ENCODE results near the gene PLXNA2. TPM values are rescaled to one million over a fixed set of nuclear protein-coding genes. Genes with fewer than 3 reads are reported as not detected.

Gene PLXNA2
- total RNA-seq, 1 experiment from 2014 or later: 69.7 TPM

GRCh38 chr1:208118841-208119606, 125.2 kb downstream of the PLXNA2 start:
- Mint-ChIP-seq H3K27ac (ENCODE audit: low read depth, unreplicated experiment) (no peak overlapping the region), H3K36me3 (ENCODE audit: insufficient read depth, unreplicated experiment) (peaks cover 7% of the 10 kb centered on the region), H3K4me3 (ENCODE audit: unreplicated experiment) (no peak overlapping the region), H3K4me1 (ENCODE audit: insufficient read depth, unreplicated experiment) (no peaks in the 10 kb centered on the region), H3K27me3 (ENCODE audit: insufficient read depth, unreplicated experiment) (no peaks in the 10 kb centered on the region), H3K9me3 (ENCODE audit: unreplicated experiment) (no peaks in the 10 kb centered on the region)
- ChIA-PET CTCF (interaction anchor here (1.0 to 20.1 kb wide), 9 partner anchors 13 to 234 kb away, joined by 3 to 586 read pairs (median 3); partner anchors contain the start of gene PLXNA2), POLR2A (interaction anchor here (0.6 to 0.9 kb wide), 3 partner anchors 13 to 799 kb away, joined by 3 to 4 read pairs (median 3); no protein-coding TSS in a partner anchor)
- intact Hi-C loops (cut with micrococcal nuclease): no loop called here
- BruUV-seq (replicated peaks): no TSS peak
- TF ChIP-seq, protein P1, sequence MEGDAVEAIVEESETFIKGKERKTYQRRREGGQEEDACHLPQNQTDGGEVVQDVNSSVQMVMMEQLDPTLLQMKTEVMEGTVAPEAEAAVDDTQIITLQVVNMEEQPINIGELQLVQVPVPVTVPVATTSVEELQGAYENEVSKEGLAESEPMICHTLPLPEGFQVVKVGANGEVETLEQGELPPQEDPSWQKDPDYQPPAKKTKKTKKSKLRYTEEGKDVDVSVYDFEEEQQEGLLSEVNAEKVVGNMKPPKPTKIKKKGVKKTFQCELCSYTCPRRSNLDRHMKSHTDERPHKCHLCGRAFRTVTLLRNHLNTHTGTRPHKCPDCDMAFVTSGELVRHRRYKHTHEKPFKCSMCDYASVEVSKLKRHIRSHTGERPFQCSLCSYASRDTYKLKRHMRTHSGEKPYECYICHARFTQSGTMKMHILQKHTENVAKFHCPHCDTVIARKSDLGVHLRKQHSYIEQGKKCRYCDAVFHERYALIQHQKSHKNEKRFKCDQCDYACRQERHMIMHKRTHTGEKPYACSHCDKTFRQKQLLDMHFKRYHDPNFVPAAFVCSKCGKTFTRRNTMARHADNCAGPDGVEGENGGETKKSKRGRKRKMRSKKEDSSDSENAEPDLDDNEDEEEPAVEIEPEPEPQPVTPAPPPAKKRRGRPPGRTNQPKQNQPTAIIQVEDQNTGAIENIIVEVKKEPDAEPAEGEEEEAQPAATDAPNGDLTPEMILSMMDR (IDR thresholded peaks at IDR 0.05; ENCODE audit: unreplicated experiment): no peak
- DNase-seq (ENCODE audit: unreplicated experiment): no peak

- no peaks in the 10 kb centered on the region for H3K27me3 Mint-ChIP-seq (ENCODE audit: insufficient read depth, unreplicated experiment)
- H3K9me3 Mint-ChIP-seq (ENCODE audit: unreplicated experiment): no peaks in the 10 kb centered on the region
- no peak overlapping the region for H3K27ac Mint-ChIP-seq (ENCODE audit: low read depth, unreplicated experiment)
- ChIA-PET CTCF (interaction anchor here (0.6 to 20.1 kb wide), 7 partner anchors 14 to 1712 kb away, joined by 3 to 336 read pairs (median 3); partner anchors contain the start of gene PLXNA2), POLR2A (interaction anchor here (0.9 kb wide), 1 partner anchor 127 kb away, joined by 4 read pairs; no protein-coding TSS in a partner anchor)
- H3K36me3 Mint-ChIP-seq (ENCODE audit: insufficient read depth, unreplicated experiment): peaks cover 7% of the 10 kb centered on the region
- no peaks in the 10 kb centered on the region for H3K4me1 Mint-ChIP-seq (ENCODE audit: insufficient read depth, unreplicated experiment)
- intact Hi-C loops (cut with micrococcal nuclease): no loop called here
- DNase-seq (ENCODE audit: unreplicated experiment): no peak
- no peak overlapping the region for H3K4me3 Mint-ChIP-seq (ENCODE audit: unreplicated experiment)
- TF ChIP-seq, protein P1 (IDR thresholded peaks at IDR 0.05; ENCODE audit: unreplicated experiment): no peak
- no TSS peak for BruUV-seq (replicated peaks)
These were observed 125.9 kb downstream of the PLXNA2 start for GRCh38 chr1:208118306-208118705.

DNA sequence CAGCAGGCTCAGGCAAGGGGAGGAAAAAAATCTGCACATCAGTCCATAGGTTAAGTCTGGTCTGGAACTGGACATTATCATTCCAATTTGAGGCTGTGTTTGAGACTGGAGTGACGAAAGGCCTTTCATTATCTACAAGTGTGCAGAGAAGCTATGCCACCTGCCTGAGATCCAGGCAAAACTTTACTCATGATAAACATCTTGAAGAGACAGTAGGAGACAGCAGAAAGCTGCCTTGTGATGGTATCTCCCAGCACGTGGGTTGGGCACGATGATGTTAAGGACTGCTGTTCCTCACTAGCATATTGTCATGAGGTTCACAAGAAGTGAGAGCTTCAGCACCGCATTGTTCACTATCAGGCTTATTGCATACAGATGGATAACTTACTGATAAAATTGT, 126.4 kb downstream of the PLXNA2 start:
- no peak for DNase-seq (ENCODE audit: unreplicated experiment)
- intact Hi-C loops (cut with micrococcal nuclease): no loop called here
- Mint-ChIP-seq H3K4me1 (ENCODE audit: insufficient read depth, unreplicated experiment) (no peaks in the 10 kb centered on the region), H3K4me3 (ENCODE audit: unreplicated experiment) (no peak overlapping the region), H3K27ac (ENCODE audit: low read depth, unreplicated experiment) (no peak overlapping the region), H3K36me3 (ENCODE audit: insufficient read depth, unreplicated experiment) (peaks cover 7% of the 10 kb centered on the region), H3K27me3 (ENCODE audit: insufficient read depth, unreplicated experiment) (no peaks in the 10 kb centered on the region), H3K9me3 (ENCODE audit: unreplicated experiment) (no peaks in the 10 kb centered on the region)
- POLR2A ChIA-PET: interaction anchor here (0.9 kb wide), 1 partner anchor 127 kb away, joined by 4 read pairs; no protein-coding TSS in a partner anchor
- CTCF ChIA-PET: interaction anchor here (0.6 to 20.1 kb wide), 7 partner anchors 14 to 1713 kb away, joined by 3 to 336 read pairs (median 4); partner anchors contain the start of gene PLXNA2
- TF ChIP-seq, protein P1 (IDR thresholded peaks at IDR 0.05; ENCODE audit: unreplicated experiment): no peak
- BruUV-seq (replicated peaks): no TSS peak

DNA sequence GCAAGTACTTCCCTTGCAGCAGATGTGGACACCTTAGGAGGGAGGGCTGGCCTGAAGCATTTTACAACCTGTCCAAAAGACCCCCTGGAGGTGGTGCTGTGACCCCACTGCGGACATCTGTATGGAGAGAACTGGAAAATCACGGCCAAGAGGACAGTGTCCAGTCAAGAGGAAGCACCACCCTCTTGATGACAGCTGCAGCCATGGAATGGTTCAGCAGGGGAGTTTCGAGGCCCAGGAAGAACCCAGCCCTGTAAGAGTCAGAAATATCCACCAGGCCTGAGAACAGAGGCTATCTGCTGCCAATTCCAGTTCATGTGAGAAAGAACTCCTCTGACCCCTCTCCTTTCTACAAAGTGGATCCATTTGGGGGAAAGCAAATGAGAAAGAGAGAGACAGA, 126.8 kb downstream of the PLXNA2 start:
- Mint-ChIP-seq H3K27ac (ENCODE audit: low read depth, unreplicated experiment) (no peak overlapping the region), H3K4me1 (ENCODE audit: insufficient read depth, unreplicated experiment) (no peaks in the 10 kb centered on the region), H3K36me3 (ENCODE audit: insufficient read depth, unreplicated experiment) (peaks cover 7% of the 10 kb centered on the region), H3K27me3 (ENCODE audit: insufficient read depth, unreplicated experiment) (no peaks in the 10 kb centered on the region), H3K4me3 (ENCODE audit: unreplicated experiment) (no peak overlapping the region), H3K9me3 (ENCODE audit: unreplicated experiment) (no peaks in the 10 kb centered on the region)
- no peak for DNase-seq (ENCODE audit: unreplicated experiment)
- TF ChIP-seq, protein P1 (IDR thresholded peaks at IDR 0.05; ENCODE audit: unreplicated experiment): no peak
- POLR2A ChIA-PET: no interaction called here
- no TSS peak for BruUV-seq (replicated peaks)
- intact Hi-C loops (cut with micrococcal nuclease): no loop called here
- CTCF ChIA-PET: interaction anchor here (0.9 to 20.1 kb wide), 4 partner anchors 25 to 155 kb away, joined by 3 to 336 read pairs (median 4); partner anchors contain the start of gene PLXNA2
